ENCODE results near the gene DCAF8L2.

DNA sequence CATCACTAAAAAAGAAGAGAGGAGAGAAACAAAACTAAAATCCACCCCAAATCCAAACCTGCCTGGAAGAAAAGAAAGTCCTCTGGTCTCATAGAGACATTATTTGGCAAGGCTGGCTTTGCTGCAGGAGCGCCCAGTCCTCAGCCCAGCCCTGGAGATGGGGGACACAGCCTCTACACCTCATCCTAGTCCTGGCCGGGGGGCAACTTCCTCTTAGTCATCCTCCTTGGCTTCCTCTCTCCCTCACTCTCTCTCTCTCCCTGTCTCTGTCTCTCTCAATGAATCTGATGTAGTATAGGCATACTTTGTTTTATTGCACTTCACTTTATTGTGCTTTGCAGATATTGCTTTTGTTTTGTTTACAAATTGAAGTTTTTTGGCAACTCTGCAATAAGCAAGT is 161.8 kb downstream of the DCAF8L2 start:
- TF ChIP-seq CTCF (IDR thresholded peaks at IDR 0.05; ENCODE audit: insufficient read depth, low read depth, low read length), result no peak
- no peak for TF ChIP-seq EZH2 (IDR thresholded peaks at IDR 0.05; ENCODE audit: insufficient read depth, low read length)
